HG03103 (cell line): ENCODE measurements around the gene ZNF580.

Experiments used
- ATAC-seq: cut with Tn5 transposase; IDR thresholded peaks from one replicate; pipeline ENCODE4 v1.9.1; 2021; ENCODE audit warnings: low read depth; ENCODE audit not compliant: unreplicated experiment

Gene ZNF580

GRCh38 chr19:55674841-55675660 lies 34.2 kb downstream of the ZNF580 start, which contains the start of gene EPN1:
TSS of gene EPN1 (plus strand) at chr19:55675226. CDS start at chr19:55678628, 3,402 bp downstream.
- ATAC-seq = peak; percentile 57

- ATAC-seq = no peak
Observed at GRCh38 chr19:55675661-55676354, 35.0 kb downstream of the ZNF580 start.

- ATAC-seq = no peak
Observed at GRCh38 chr19:55676383-55676782, 35.6 kb downstream of the ZNF580 start.

GRCh38 chr19:55676889-55677505 lies 36.2 kb downstream of the ZNF580 start:
- no peak for ATAC-seq

- ATAC-seq = no peak
Observed at GRCh38 chr19:55677572-55678028, 36.8 kb downstream of the ZNF580 start.

- peak; percentile 72 for ATAC-seq
Observed at GRCh38 chr19:55678121-55678671, 37.4 kb downstream of the ZNF580 start.

- ATAC-seq = no peak
Observed at GRCh38 chr19:55679343-55680257, 38.8 kb downstream of the ZNF580 start.

- ATAC-seq = no peak
Observed at GRCh38 chr19:55680339-55681130, 39.7 kb downstream of the ZNF580 start.

- no peak for ATAC-seq
Observed at GRCh38 chr19:55681131-55682092, 40.6 kb downstream of the ZNF580 start.

- ATAC-seq = no peak
Observed at GRCh38 chr19:55683449-55684261, 42.9 kb downstream of the ZNF580 start.

GRCh38 chr19:55684946-55685681 lies 44.3 kb downstream of the ZNF580 start:
- no peak for ATAC-seq

GRCh38 chr19:55685776-55686175 lies 45.0 kb downstream of the ZNF580 start:
- no peak for ATAC-seq

GRCh38 chr19:55686311-55687050 lies 45.7 kb downstream of the ZNF580 start:
- ATAC-seq = no peak

- ATAC-seq = no peak
Observed at GRCh38 chr19:55687281-55688201, 46.7 kb downstream of the ZNF580 start.
